Spleen (tissue), 7 donors: ENCODE data around the gene PODXL2.

Source experiments
- POLR2A ChIP-seq, 3 donors: fragments of 450-650 bp; IDR thresholded peaks; one replicate each; pipeline ENCODE4 v1.5.1; 2017; ENCODE audit warnings: antibody characterized with exemption in 3 of 3, mild to moderate bottlenecking in 1 of 3
- TF ChIP-seq, protein P1 (sequence below), 11 experiments: fragments of 200-600 bp in 7 of 11; fragments of 450-650 bp in 4 of 11; sonication (generic) in 4 of 11; IDR thresholded peaks in 8 of 11; conservative IDR thresholded peaks in 3 of 11; 1 replicate in 7 of 11; 2 replicates in 4 of 11; pipeline versions ENCODE4 v1.4.0 to v1.8.0; 2016 to 2021; ENCODE audit warnings: antibody characterized with exemption in 11 of 11, inconsistent platforms in 4 of 11, mild to moderate bottlenecking in 1 of 11
- donor health status: DM: no; HTN: no; CAD: no; lungs with moderate emphysema.
- donor health status: DM: no; HTN: no; CAD: no.
- donor health status: DM: no; HTN: no; CAD: no.

DNA sequence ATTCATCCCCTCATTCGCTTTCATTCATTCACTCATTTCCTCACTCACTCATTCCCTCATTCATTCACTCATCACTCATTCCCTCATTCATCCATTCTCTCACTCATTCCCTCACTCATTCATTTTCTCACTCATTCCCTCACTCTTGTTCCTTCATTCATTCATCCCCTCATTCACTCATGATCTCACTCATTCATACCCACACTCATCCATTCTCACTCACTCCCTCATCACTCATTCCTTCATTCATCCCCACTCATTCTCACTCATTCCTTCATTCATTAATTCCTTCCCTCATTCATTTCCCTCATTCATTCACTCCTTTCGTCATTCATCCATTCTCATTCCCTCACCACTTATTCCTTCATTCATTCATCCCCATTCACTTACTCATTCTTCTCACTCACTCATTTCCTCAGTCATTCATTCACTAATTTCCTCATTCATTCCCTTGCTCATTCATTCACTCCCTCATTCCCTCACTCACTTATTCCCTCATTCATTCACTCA is 58.3 kb downstream of the PODXL2 start:
- TF ChIP-seq, protein P1, sequence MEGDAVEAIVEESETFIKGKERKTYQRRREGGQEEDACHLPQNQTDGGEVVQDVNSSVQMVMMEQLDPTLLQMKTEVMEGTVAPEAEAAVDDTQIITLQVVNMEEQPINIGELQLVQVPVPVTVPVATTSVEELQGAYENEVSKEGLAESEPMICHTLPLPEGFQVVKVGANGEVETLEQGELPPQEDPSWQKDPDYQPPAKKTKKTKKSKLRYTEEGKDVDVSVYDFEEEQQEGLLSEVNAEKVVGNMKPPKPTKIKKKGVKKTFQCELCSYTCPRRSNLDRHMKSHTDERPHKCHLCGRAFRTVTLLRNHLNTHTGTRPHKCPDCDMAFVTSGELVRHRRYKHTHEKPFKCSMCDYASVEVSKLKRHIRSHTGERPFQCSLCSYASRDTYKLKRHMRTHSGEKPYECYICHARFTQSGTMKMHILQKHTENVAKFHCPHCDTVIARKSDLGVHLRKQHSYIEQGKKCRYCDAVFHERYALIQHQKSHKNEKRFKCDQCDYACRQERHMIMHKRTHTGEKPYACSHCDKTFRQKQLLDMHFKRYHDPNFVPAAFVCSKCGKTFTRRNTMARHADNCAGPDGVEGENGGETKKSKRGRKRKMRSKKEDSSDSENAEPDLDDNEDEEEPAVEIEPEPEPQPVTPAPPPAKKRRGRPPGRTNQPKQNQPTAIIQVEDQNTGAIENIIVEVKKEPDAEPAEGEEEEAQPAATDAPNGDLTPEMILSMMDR (IDR thresholded peaks at IDR 0.05 in 8 of 11, conservative IDR thresholded peaks at IDR 0.05 in 3 of 11), result no peak
- TF ChIP-seq POLR2A (IDR thresholded peaks at IDR 0.05), result no peak
